GM18873 (cell line): ENCODE measurements around the gene MAP3K20.
"Not testable (repeated sequence)": the region's sequence is repeated elsewhere in the genome, so short reads cannot be mapped to it uniquely, and the experiment has no call there.

ENCODE experiments used
- ATAC-seq: cut with Tn5 transposase; IDR thresholded peaks from one replicate; pipeline ENCODE4 v1.9.1; 2021; ENCODE audit warnings: mild to moderate bottlenecking, moderate library complexity, moderate number of reproducible peaks; ENCODE audit not compliant: unreplicated experiment, low FRiP score

MAP3K20 gene

GRCh38 chr2:173151671-173152401, 76.2 kb downstream of the MAP3K20 start:
- ATAC-seq, result no peak

DNA sequence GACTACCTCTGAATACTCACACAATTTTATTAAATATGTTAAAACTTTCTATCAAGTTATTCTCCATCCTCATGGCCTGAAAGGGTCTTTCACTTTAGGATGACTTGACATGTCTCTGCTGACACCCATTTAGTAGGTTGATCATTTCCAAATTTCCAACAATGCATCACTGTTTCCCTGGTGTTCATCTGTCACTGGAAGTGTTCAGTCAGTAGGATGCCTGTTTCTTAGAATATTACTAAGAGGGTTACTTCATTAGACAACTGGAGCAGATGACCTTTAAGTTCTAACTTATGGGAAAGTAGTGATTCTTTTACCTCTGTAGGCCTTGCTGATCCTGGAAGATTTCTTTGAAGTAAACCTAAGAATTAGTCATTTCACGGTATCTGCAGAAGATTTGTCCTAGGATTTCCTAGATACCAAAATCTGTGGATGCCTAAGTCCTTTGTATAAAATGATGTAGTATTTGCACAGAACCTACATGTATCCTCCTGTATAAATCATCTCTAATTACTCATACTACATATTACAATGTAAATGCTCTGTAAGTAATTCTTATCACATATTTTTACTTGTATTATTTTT, 77.7 kb downstream of the MAP3K20 start:
- no peak for ATAC-seq

DNA sequence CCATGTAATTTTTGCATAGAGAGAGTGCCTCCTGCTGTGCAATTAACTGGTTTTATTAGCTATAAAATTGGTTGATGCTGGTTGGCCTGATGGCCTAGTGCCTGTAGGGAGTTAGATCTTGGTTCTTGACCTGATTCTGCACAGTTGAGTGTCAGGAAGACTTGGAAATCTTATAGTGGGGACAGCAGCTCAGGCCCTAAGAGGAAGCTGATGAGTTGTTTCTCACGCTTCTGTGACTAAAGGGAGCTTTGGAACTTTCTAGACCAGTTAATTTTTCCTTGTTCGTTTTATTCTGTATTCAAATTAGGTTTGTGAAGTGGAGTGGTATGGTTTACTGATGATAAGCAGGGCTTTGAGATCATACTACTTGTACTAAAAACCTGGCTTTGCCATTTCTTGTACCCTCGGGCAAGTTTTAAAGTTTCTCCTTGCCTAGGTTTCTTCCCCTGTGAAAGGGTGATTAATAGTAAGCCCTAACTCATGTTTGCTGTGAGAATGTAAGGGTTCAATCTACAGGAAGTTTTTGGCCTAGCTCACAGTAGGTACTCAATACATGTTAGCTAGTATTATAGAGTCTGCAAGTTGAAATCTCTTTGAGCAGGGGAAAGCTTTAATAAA, 82.1 kb downstream of the MAP3K20 start:
- no peak for ATAC-seq

GRCh38 chr2:173159791-173160463, 84.3 kb downstream of the MAP3K20 start:
- no peak for ATAC-seq

DNA sequence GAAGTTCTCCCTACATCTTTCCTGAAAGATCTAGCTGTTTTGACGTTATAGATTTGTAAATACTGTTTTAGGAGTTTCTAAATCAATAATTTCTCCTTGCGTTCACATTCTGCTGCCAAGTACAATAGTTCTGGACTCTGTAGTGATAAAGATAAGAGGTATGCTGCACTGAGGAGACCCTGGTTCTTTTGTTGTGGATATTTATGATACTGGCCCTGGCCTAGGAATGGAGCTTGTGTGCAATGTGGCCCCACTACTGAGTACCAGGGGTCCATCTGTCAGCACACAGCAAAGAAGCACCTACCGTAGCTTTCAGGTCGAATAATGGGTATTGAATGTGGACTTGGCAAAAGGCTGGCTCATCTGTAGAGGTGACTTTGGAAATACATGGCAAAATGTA, 85.0 kb downstream of the MAP3K20 start:
- ATAC-seq, result no peak

- ATAC-seq, result no peak
Measured at GRCh38 chr2:173161040-173161439, 85.4 kb downstream of the MAP3K20 start.

DNA sequence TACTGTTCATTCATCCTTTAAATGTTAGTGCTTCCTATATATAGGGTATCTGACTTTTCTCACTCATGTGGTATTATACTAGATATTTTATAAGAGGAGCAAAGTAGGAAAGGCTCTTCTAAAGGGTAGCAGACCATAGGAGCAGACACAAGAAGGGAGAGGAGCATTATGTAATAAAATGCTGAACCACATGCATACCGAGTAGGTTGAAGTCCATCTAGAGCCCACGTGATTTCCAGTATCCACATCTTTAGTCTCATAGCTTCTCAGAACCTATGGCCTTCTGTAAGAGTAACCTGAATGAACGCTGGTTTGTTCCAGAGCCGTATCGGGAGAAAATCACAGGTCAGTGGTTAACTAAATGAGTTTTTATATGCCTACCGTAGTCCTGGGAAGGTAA, 85.9 kb downstream of the MAP3K20 start:
- no peak for ATAC-seq

DNA sequence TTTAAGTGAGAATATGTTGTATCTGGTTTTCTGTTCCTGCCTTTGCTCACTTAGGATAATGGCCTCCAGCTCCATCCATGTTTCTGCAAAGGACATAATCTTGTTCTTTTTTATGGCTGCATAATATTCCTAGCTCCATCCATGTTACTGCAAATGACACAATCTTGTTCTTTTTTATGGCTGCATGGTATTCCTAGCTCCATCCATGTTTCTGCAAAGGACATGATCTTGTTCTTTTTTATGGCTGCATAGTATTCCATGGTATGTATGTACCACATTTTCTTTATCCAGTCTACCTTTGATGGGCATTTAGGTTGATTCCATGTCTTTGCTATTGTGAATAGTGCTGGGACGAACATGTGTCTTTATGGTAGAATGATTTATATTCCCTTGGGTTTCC, 87.7 kb downstream of the MAP3K20 start:
- not testable (repeated sequence) for ATAC-seq

GRCh38 chr2:173164396-173164795, 88.8 kb downstream of the MAP3K20 start:
- ATAC-seq, result no peak

DNA sequence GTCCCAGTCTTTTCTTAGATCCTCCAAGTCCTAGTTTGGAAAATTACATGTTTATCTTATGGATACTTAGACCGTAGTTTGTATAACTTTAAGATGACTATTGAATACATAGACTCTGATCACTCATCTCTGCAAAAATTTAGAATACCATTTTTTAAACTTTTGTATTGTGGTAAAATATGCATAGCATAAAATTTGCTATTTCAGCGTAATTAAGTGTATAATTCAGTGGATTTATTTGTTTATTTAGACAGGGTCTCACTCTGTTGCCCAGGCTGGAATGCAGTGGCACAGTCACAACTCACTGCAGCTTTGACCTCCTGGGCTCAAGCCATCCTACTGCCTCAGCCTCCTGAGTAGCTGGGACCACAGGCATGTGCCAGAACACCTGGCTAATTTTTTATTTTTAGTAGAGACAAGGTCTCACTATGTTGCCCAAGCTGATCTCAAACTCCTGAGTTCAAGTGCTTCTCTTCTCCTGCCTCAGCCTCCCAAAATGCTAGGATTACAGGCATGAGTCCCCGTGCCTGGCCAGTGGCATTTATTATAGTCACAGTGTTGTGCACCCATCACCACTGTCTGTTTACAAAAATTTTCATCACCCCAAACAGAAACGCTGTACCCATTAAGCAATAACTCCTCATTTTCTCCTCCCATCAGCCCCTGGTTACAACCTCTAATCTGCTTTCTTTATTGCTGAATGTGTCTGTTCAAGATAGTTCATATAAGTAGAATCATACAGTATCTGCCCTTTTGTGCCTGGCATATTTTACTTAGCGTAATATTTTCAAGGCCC, 90.0 kb downstream of the MAP3K20 start:
- no peak for ATAC-seq

DNA sequence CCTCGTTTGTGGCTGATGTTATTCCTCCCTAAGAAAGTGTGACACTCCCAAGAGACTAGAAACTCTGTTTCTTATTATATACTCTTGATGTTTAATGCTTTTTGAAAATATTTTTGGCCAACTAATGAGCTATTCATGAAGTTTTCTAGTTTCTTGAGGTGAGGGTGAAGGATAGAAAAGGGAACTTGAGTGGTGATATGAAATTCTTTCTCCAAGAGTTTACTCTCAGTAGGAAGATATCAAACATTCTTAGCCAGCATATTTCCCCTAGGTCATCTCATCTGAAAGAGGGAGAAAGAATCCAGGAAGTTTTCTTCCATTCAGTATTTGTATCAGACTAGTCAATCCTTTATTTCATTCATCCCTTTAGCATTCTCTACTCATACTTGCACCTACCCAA, 95.7 kb downstream of the MAP3K20 start:
- ATAC-seq, result no peak

DNA sequence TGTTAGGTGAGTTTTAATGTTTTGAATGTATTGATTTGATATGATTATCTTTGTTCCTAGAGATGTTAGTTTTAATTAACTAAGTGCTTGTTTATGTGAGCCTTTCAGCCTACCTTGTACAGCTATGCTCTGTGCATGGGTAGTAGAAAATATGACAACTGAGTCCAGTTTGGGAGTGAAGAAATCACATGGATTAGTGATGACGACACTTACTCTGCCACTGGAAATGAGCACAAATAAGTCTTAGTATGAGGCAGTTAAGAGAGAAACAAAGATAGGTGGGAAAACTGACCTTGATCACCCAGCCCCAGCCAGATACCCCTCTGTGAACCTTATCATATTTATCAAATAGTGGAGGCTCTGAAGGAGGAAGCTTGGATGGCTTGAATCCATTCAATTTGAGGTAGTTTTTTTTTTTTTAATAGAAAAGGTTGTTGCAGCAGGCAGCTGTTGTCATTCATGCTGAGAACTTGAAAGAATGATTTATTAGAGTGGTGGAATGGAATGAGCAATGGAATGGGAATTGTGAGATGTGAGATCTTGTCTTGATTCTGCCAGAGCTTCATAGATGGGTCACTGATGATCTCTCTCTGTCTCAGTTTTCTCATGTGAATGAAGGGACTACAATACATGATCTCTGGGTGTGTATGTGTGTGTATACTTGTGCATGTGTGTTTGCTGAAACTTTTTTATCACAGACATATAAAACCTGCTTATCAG, 96.4 kb downstream of the MAP3K20 start:
- ATAC-seq, result no peak

DNA sequence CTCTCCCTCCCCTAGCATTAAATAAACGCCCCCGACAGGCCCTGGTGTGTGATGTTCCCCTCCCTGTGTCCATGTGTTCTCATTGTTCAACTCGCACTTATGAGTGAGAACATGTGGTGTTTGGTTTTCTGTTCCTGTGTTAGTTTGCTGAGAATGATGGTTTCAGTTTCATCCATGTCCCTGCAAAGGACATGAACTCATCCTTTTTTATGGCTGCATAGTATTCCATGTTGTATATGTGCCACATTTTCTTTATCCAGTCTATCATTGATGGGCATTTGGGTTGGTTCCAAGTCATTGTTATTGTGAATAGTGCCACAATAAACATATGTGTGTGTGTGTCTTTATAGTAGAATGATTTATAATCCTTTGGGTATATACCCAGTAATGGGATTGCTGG, 98.7 kb downstream of the MAP3K20 start:
- not testable (repeated sequence) for ATAC-seq

DNA sequence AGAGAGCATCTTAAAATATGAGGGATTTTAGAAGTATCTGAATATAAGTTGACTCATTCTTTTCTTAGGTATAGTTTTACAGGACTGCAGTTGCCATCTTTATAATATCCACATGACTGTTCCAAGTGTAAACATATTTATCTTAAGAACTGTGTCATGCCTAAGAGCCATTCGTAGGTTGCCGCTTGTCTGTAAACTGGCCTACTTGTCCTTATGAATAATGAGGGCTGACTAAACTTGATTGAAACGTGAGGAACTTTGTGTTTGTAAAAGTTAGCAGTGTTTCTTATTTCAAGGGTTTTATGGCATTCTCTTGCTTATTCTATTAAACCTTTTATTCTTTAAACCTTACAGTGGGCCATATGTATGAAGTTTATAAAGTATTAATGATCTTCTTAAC, 99.6 kb downstream of the MAP3K20 start:
- ATAC-seq, result no peak

- no peak for ATAC-seq
Measured at GRCh38 chr2:173181982-173182381, 106.3 kb downstream of the MAP3K20 start.

- no peak for ATAC-seq
Measured at GRCh38 chr2:173184031-173185004, 108.7 kb downstream of the MAP3K20 start.

GRCh38 chr2:173185437-173185836, 109.8 kb downstream of the MAP3K20 start:
- ATAC-seq, result no peak

- no peak for ATAC-seq
Measured at GRCh38 chr2:173187941-173188788, 112.5 kb downstream of the MAP3K20 start.
